ENCODE results near the gene MOV10L1.

The MOV10L1 gene

DNA sequence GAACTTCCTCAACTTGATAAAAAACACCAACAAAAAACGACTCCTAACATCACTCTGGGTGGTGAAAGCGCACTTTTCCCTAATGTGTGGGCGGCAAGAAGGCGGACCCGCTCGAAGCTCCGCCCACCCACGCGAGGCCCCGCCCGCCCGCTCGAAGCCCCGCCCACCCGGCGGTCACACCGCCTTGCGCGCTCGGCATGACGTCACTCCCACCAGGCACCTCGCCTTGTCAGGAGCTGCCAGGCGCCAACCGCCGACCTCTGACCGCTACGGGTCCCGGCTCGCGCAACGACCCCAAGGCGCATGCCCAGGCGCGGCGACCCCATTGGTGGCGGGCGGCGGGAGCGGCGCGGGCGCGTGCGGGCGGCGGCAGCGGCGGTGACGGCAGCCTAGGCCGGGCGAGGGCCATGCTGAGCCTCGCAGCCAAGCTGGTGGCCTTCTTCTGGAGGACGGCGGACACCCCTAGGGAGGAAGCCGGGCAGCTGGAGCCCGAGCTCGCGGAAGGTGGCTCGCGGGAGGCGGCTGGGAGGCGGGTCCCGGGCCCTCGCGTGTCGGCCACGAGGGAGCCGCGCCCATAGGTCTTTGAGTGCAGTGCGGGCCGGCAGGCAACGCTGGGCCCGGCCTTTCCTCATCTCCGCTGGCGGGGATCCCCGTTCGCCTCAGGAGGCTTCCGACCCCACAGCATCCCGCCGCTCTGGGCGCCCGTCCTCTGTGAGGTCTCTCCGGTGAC is at the start of gene MOV10L1:
Gene MOV10L1 (plus strand): TSS at position 325 of the 730 bp plus-strand sequence. CDS start 83 bp downstream, at position 408.
- peak; percentile 52 for DNase-seq

GRCh38 chr22:50040717-50041116 is 49.1 kb upstream of the MOV10L1 start:
- no peak for DNase-seq

DNA sequence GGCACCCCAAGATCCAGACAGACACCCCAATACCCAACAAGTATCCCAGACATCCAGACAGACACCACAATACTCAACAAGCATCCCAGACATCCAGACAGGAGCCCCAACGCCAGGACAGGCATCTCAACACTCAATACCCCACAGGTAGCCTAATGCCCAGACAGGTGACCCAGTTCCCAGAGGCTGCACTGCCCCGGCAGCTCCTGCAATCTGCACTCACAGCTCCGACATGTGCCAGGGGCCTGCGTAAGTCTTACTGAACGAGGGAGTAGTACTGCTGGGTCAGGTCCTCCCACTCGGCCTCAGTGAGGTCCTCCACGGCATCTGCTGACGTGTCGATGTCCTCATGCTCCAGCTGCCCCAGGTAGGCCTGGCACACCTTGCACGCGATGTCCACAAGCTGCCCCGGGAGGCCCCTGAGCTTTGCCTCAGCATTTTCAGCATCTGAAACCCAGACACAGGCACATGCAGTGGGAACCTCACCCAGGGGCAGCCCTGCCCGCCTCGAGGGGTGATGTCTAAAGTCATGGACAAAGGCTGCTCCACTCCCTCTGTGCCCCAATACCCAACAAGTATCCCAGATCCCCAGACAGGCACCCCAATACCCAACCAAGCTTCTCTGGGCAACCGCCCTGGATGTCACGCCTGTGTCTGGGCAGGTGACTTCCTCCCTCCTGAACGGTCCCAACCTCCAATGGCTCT is 48.3 kb upstream of the MOV10L1 start:
- DNase-seq: no peak

DNA sequence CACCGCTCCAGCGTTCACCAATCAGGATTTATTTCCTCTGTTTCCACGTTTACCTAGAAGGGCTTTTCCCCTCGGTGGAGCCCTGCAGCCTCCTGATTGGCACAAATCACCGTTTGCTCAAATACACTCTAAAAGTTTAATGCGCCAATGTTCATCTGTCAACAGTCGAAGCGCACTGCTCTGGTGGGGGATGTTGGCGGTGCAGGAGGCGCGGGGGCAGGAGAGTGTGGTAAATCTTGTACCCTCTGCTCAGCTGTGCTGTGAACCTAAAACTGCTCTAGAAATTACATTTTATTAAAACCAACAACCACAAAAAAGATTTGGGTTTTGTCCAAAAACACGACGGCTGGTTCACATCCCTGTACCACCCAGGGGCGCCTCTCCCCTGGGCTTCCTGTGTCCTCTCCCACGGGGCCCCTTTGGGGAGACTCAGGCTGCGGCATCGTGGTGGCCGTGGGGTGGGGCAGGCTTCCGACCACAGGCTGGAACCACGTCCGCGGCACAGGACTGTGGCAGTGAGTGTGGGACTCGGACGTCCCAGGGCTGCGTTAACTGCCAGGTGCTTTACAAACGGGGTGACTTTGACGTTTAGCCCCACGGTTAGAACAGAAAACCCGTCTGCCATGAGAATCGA is 45.2 kb upstream of the MOV10L1 start:
- no peak for DNase-seq

- DNase-seq: no peak
Measured at GRCh38 chr22:50045211-50046018, 44.4 kb upstream of the MOV10L1 start.

GRCh38 chr22:50046019-50046415 is 43.8 kb upstream of the MOV10L1 start:
- DNase-seq: no peak

DNA sequence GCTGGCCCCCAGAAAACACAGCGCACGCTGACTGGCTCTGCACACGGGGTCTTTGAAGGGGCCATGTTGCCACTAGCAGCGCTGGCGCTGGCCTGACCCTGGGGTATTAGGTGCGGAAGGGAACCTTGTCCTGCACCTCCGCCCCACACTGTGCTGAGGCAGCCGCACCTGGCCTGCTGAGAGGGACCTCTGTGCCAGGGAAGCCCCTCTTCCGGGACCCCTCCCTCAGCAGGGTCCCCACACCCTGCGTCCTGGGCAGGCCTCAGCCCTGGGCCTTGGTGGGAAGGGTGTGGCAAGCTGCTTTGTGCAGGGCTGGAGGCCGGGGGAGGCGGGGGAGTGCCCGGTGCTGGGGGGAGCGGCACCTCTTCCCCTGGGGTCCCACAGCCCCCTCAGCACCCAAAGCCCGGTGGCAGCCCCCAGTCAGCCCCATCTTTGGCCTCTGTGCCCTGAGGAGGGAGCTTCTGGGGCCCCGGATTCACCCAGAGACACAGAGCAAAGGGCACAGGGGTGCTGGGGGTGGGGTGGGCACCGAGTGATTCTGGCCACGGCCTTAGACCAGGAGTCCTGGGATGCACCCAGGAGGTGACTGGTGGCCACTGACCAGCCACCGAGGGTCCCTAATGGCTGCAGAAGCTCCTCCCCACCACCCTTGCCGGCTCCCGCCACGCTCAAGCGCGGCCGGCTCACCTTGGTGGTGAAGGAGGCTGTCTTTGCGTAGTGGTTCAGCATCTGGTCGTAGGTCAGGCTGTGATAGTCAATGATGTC is 43.1 kb upstream of the MOV10L1 start:
- DNase-seq: no peak

- no peak for DNase-seq
Measured at GRCh38 chr22:50047346-50047745, 42.5 kb upstream of the MOV10L1 start.

DNA sequence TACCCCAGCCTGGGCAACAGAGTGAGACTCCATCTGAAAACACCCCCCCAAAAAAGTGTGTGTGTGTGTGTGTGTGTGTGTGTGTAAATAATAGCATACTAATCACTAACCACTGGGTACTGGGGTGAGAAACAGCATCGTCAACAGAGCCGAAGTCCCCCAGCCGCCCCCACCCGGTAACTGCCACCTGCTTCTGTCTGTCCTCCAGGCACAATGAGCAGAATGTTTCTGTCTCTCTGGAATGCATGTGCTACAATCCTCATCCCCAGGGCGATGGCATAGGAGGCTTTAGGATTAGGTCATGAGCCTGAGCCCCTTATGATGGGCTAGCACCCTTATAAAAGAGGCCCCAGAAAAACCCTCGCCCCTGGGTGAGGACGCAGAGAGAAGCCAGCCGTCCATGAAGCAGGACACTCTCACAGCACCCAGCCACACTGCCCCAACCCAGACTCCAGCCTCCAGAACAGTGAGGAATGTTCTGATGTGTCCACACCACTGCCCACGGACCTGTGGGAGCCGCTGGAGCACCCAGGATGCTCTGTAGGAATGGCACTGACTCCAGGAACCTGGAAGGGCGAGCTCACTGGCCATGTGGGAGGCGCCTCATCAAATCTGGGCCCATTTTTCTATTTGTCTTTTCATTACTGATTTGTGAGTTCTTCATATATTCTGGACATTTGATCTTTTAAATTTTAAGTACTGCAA is 41.6 kb upstream of the MOV10L1 start:
- no peak for DNase-seq

- no peak for DNase-seq
Measured at GRCh38 chr22:50048836-50049235, 41.0 kb upstream of the MOV10L1 start.

GRCh38 chr22:50049299-50050195 is 40.3 kb upstream of the MOV10L1 start:
- no peak for DNase-seq

DNA sequence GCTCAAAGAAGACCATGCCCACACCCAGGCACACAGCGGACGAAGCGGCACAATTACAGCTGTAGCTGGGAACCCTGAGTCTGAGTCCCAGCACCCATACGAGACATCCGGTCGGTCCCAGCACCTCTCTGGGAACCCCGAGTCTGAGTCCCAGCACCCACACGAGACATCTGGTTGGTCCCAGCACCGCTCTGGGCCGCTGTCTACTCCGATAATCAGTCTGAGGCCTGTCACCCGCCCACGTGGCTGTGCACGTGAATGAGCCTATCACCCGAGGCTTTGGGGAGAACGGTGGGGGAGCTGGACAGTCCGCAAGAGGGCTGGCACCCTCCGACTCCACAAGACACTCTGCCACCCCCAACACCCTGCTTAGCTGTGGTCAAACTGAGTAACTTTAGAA is 37.9 kb upstream of the MOV10L1 start:
- DNase-seq: no peak

GRCh38 chr22:50053861-50054260 is 35.9 kb upstream of the MOV10L1 start:
- DNase-seq: no peak

DNA sequence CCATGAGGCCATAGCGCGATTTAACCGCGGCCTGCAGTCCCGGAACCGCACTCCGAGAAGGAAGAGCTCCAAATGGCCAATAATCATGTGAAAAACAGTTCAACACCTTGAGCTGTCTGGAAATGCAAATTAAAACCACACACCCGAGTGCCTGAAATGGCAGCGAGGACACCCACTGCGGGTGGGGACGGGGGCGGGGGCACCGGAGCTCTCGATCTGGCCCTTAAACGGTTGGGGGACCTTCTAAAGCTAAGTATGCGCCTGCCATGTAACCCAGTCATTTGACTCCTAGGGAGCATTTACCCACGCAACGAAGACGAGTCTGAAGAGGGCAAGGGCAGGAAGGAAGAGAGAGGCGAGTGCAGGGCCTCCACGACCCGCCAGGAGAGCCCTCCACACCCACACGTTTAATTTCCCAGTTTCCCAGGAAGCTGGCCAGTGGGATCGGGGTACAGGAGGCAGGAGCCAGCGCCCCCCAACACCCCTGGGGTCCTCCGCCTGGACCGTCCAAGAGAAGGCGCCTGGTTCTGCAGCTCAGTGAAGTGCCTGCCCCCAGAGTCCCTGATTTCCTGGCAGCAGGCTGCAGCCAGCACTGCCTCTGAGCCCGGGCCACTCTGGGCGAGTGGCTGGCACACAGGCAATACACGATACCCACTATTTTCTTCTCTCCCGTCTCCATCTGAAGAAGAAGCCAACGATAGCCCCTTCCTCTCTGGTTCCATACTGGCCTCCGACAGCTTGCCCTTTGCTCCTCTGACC is 33.4 kb upstream of the MOV10L1 start:
- no peak for DNase-seq

- no peak for DNase-seq
Measured at GRCh38 chr22:50057278-50058060, 32.3 kb upstream of the MOV10L1 start.

DNA sequence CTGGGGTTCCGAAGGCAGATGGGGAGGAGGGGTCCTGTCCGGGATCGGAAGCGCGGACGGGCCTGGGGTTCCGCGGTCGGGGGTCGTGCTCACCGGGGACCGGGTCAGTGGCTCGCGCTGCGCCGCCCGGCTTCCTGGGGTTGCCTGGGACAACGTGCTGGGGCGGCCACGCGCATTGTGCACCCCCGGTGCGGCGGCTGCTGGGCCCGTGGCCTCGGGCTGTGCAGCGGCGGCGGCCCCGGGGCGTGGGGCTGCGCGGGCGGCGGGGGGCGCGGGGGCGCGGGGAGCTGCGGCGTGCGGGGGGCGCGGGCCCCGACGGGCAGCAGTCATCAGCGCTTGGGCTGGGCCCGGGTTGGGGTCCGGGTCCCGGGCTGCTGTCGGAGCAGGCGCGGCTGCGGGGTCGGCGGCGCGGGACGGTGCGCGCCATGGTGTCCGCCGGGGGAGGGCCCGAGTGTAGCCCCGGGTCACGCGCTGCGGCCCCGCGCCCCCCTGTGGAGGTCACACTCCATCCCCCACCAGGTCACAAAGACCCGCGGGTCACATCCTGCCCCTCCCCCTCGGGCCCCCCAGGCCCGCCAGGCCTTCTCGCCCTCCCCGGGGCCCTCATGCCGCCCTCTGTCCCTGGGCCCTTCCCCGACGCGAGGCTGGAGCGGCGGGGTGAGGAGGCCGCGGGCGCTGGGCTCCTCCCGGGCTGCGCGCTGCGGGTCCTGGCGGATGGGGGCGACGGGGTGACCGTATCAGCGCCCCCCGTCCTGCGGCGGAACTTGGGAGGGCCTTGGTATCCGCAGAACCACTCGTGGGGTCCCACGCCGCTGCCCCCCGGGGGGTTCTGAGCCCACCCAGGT is 31.5 kb upstream of the MOV10L1 start, which contains the start of gene TTLL8:
Gene TTLL8 (minus strand): TSS at position 238 of the 845 bp plus-strand sequence.
- DNase-seq: no peak

DNA sequence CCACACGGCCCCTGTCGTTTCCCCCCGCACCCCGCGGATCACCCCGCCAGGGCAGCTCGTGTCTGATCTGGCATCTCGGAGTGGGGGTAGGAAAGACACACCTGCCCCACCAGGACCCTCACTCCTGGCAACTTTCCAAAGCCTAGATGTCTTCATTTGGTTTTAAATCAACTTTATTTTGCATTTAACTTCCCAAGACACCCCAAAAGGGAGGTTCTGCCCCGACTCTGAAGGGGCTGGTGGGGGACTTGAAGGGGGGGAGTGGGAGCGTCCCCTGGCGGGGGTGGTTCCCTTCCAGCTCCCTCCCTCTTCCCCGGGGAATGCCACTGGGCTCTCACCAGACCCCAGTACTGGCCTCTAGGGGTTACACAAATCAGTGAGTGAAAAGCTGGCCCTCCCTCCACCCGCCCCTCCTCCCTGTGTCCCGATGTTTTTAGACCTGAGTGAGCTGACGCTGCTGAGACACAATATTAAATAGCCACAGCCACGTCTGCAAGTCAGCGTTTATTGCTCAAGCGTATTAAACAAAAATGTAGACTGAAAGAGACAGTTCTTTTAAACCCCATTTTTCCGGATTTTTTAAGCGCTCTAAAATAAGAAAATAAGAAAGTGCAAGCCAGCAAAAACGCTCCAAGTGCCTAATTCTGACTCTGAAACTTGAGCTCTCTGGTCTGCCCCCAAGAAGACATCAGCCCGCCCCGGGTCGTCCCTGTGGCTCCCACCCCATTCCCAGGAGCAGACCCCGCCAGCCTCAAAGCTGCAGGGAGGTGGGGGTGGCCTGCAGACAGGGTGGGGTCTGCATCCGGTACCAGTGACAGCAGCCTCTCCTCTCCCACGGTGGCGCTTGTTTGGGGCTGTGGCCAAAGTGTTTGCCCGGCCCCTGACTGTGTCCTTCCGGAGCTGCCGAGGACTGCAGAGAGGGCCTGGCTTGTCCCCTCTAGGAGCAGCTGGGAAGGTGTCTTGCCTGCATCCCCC is 30.6 kb upstream of the MOV10L1 start:
- no peak for DNase-seq

Measured in activated CD4-positive, alpha-beta T cell treated with anti-CD3 and anti-CD28 coated beads for 48 hours (primary cell).